Immature natural killer cell (primary cell): Measurements from ENCODE around the gene TMEM214. TPM values are rescaled to one million over a fixed set of nuclear protein-coding genes. Genes with fewer than 3 reads are reported as not detected.

ENCODE experiments used
- DNase-seq, 3 donors: peaks; one replicate each; pipeline ENCODE4 v3.0.0; 2022; ENCODE audit warnings: mixed read lengths in 1 of 3
- H3K27ac Mint-ChIP-seq, 6 donors: one replicate each; pipeline ENCODE4 v1.8.0; 2020; ENCODE audit warnings: mixed read lengths in 6 of 6, mild to moderate bottlenecking in 5 of 6, inconsistent platforms in 4 of 6, moderate library complexity in 3 of 6
- H3K27me3 Mint-ChIP-seq, 3 donors: one replicate each; pipeline ENCODE4 v1.8.0; 2020 to 2021; ENCODE audit warnings: low read depth in 3 of 3, mild to moderate bottlenecking in 3 of 3, mixed read lengths in 3 of 3, moderate library complexity in 3 of 3, inconsistent platforms in 1 of 3
- H3K36me3 Mint-ChIP-seq, 3 donors: one replicate each; pipeline ENCODE4 v1.8.0; 2020; ENCODE audit warnings: mixed read lengths in 3 of 3, inconsistent platforms in 2 of 3, mild to moderate bottlenecking in 2 of 3
- H3K4me1 Mint-ChIP-seq, 2 donors: one replicate each; pipeline ENCODE4 v1.8.0; 2020; ENCODE audit warnings: inconsistent platforms in 2 of 2, mild to moderate bottlenecking in 2 of 2, mixed read lengths in 2 of 2, moderate library complexity in 1 of 2
- H3K4me3 Mint-ChIP-seq, 5 donors: one replicate each; pipeline ENCODE4 v1.8.0; 2020; ENCODE audit warnings: mild to moderate bottlenecking in 5 of 5, mixed read lengths in 5 of 5, inconsistent platforms in 3 of 5, moderate library complexity in 3 of 5
- H3K9me3 Mint-ChIP-seq, 6 donors: one replicate each; pipeline ENCODE4 v1.8.0; 2020; ENCODE audit warnings: mild to moderate bottlenecking in 6 of 6, mixed read lengths in 6 of 6, inconsistent platforms in 4 of 6, moderate library complexity in 3 of 6
- polyA plus RNA-seq, 3 donors: library from polyadenylated mRNA; unstranded; fragments of 300-500 nt; fragmentation: Illumina TruSeq; gene quantifications; one replicate each; pipeline ENCODE4 v1.2.3, GENCODE V29; 2021

TMEM214 gene
- polyA plus RNA-seq, 3 donors from 2014 or later: 16.6 to 48.3 (median 17.6) TPM

- DNase-seq: no peak
- H3K4me3 Mint-ChIP-seq: no peak overlapping the region
- no peaks in the 10 kb centered on the region for H3K9me3 Mint-ChIP-seq
- no peak overlapping the region for H3K27ac Mint-ChIP-seq
- H3K36me3 Mint-ChIP-seq: no peaks in the 10 kb centered on the region
- no peaks in the 10 kb centered on the region for H3K4me1 Mint-ChIP-seq
- peaks cover under 1 to 7% (median 4%) of the 10 kb centered on the region in 3 donors for H3K27me3 Mint-ChIP-seq
These were observed 29.8 kb upstream of the TMEM214 start for GRCh38 chr2:27003007-27003406.

GRCh38 chr2:27003857-27004256 is 28.9 kb upstream of the TMEM214 start:
- Mint-ChIP-seq H3K4me1 (no peaks in the 10 kb centered on the region), H3K27me3 (peaks cover 2 to 6% (median 4%) of the 10 kb centered on the region in 3 donors), H3K9me3 (no peaks in the 10 kb centered on the region), H3K4me3 (no peak overlapping the region), H3K27ac (no peak overlapping the region), H3K36me3 (no peaks in the 10 kb centered on the region)
- DNase-seq: no peak

GRCh38 chr2:27006602-27007415 is 26.0 kb upstream of the TMEM214 start:
- Mint-ChIP-seq H3K36me3 (peaks cover 0 to 4% (median 0%) of the 10 kb centered on the region in 3 donors), H3K27me3 (peaks cover 0 to 2% (median 0%) of the 10 kb centered on the region in 3 donors), H3K4me1 (no peaks in the 10 kb centered on the region), H3K27ac (no peak overlapping the region), H3K4me3 (no peak overlapping the region), H3K9me3 (no peaks in the 10 kb centered on the region)
- DNase-seq: no peak

- H3K27ac Mint-ChIP-seq: no peak overlapping the region
- no peak for DNase-seq
- H3K4me1 Mint-ChIP-seq: no peaks in the 10 kb centered on the region
- H3K36me3 Mint-ChIP-seq: peaks cover 0 to 4% (median 0%) of the 10 kb centered on the region in 3 donors
- H3K27me3 Mint-ChIP-seq: peaks cover 0 to 2% (median 2%) of the 10 kb centered on the region in 3 donors
- no peak overlapping the region for H3K4me3 Mint-ChIP-seq
- no peaks in the 10 kb centered on the region for H3K9me3 Mint-ChIP-seq
These were observed 25.1 kb upstream of the TMEM214 start for GRCh38 chr2:27007416-27008374.

- H3K4me1 Mint-ChIP-seq: no peaks in the 10 kb centered on the region
- H3K27me3 Mint-ChIP-seq: peaks cover 0 to 2% (median 2%) of the 10 kb centered on the region in 3 donors
- no peak for DNase-seq
- H3K36me3 Mint-ChIP-seq: peaks cover 0 to 4% (median 0%) of the 10 kb centered on the region in 3 donors
- H3K27ac Mint-ChIP-seq: no peak overlapping the region
- H3K9me3 Mint-ChIP-seq: no peaks in the 10 kb centered on the region
- no peak overlapping the region for H3K4me3 Mint-ChIP-seq
These were observed 24.1 kb upstream of the TMEM214 start for GRCh38 chr2:27008678-27009077.

GRCh38 chr2:27009083-27009482 is 23.7 kb upstream of the TMEM214 start:
- no peak overlapping the region for H3K4me3 Mint-ChIP-seq
- no peak for DNase-seq
- peaks cover 0 to 4% (median 0%) of the 10 kb centered on the region in 3 donors for H3K36me3 Mint-ChIP-seq
- no peak overlapping the region for H3K27ac Mint-ChIP-seq
- H3K9me3 Mint-ChIP-seq: no peaks in the 10 kb centered on the region
- H3K4me1 Mint-ChIP-seq: no peaks in the 10 kb centered on the region
- peaks cover 0 to 2% (median 2%) of the 10 kb centered on the region in 3 donors for H3K27me3 Mint-ChIP-seq

GRCh38 chr2:27009716-27010115 is 23.0 kb upstream of the TMEM214 start:
- Mint-ChIP-seq H3K4me1 (no peaks in the 10 kb centered on the region), H3K27ac (no peak overlapping the region), H3K27me3 (peaks cover 0 to 2% (median 2%) of the 10 kb centered on the region in 3 donors), H3K9me3 (no peaks in the 10 kb centered on the region), H3K36me3 (peaks cover 0 to 4% (median 0%) of the 10 kb centered on the region in 3 donors), H3K4me3 (no peak overlapping the region)
- no peak for DNase-seq

- Mint-ChIP-seq H3K9me3 (no peaks in the 10 kb centered on the region), H3K27me3 (peaks cover 0 to 2% (median 2%) of the 10 kb centered on the region in 3 donors), H3K27ac (no peak overlapping the region), H3K4me3 (no peak overlapping the region), H3K36me3 (peaks cover 0 to 4% (median 0%) of the 10 kb centered on the region in 3 donors), H3K4me1 (no peaks in the 10 kb centered on the region)
- DNase-seq: no peak
These were observed 22.6 kb upstream of the TMEM214 start for GRCh38 chr2:27010139-27010538.

- Mint-ChIP-seq H3K36me3 (peaks cover 0 to 4% (median 0%) of the 10 kb centered on the region in 3 donors), H3K9me3 (no peaks in the 10 kb centered on the region), H3K4me3 (no peak overlapping the region), H3K27me3 (peaks cover 0 to 2% (median 0%) of the 10 kb centered on the region in 3 donors), H3K4me1 (no peaks in the 10 kb centered on the region), H3K27ac (no peak overlapping the region)
- DNase-seq: no peak
These were observed 19.0 kb upstream of the TMEM214 start for GRCh38 chr2:27013738-27014137.

- Mint-ChIP-seq H3K4me3 (no peak overlapping the region), H3K27ac (no peak overlapping the region), H3K9me3 (no peaks in the 10 kb centered on the region), H3K36me3 (peaks cover 0 to 4% (median 0%) of the 10 kb centered on the region in 3 donors), H3K4me1 (no peaks in the 10 kb centered on the region), H3K27me3 (peaks cover 0 to 2% (median 0%) of the 10 kb centered on the region in 3 donors)
- DNase-seq: no peak
These were observed 17.9 kb upstream of the TMEM214 start for GRCh38 chr2:27014771-27015433.

GRCh38 chr2:27016801-27017325 is 15.9 kb upstream of the TMEM214 start:
- no peak overlapping the region for H3K27ac Mint-ChIP-seq

GRCh38 chr2:27018142-27018541 is 14.6 kb upstream of the TMEM214 start:
- H3K4me3 Mint-ChIP-seq: no peak overlapping the region
- H3K27me3 Mint-ChIP-seq: no peaks in the 10 kb centered on the region
- no peak for DNase-seq
- H3K9me3 Mint-ChIP-seq: no peaks in the 10 kb centered on the region
- H3K4me1 Mint-ChIP-seq: no peaks in the 10 kb centered on the region
- H3K27ac Mint-ChIP-seq: no peak overlapping the region
- peaks cover 0 to 3% (median 3%) of the 10 kb centered on the region in 3 donors for H3K36me3 Mint-ChIP-seq

More at GRCh38 chr2:27016801-27017325, 15.9 kb upstream of the TMEM214 start:
- peaks cover 0 to 2% (median 0%) of the 10 kb centered on the region in 3 donors for H3K27me3 Mint-ChIP-seq
- no peak overlapping the region for H3K4me3 Mint-ChIP-seq
- no peaks in the 10 kb centered on the region for H3K4me1 Mint-ChIP-seq
- H3K36me3 Mint-ChIP-seq: no peaks in the 10 kb centered on the region
- no peaks in the 10 kb centered on the region for H3K9me3 Mint-ChIP-seq
- DNase-seq: peak in 1 of 3 donors; percentile 5

GRCh38 chr2:27019459-27019858 is 13.3 kb upstream of the TMEM214 start:
- peaks cover 0 to 1% (median 0%) of the 10 kb centered on the region in 3 donors for H3K27me3 Mint-ChIP-seq
- DNase-seq: no peak
- no peak overlapping the region for H3K4me3 Mint-ChIP-seq
- H3K36me3 Mint-ChIP-seq: peaks cover 0 to 3% (median 3%) of the 10 kb centered on the region in 3 donors
- no peaks in the 10 kb centered on the region for H3K9me3 Mint-ChIP-seq
- H3K4me1 Mint-ChIP-seq: no peaks in the 10 kb centered on the region
- no peak overlapping the region for H3K27ac Mint-ChIP-seq
